ENCODE measurements around the gene MAP2K6.

The MAP2K6 gene

GRCh38 chr17:69592692-69593350 is 178.3 kb downstream of the MAP2K6 start:
- TF ChIP-seq CTCF (IDR thresholded peaks at IDR 0.05; ENCODE audit: low read depth, low read length), result no peak
- Histone ChIP-seq H3K4me1 (no peaks in the 10 kb centered on the region), H3K9me3 (no peaks in the 10 kb centered on the region), H3K4me3 (ENCODE audit: low read depth, low read length) (no peak overlapping the region), H3K27me3 (peaks cover 3% of the 10 kb centered on the region), H3K36me3 (no peaks in the 10 kb centered on the region)
- DNase-seq, result no peak

GRCh38 chr17:69593351-69593715 is 178.8 kb downstream of the MAP2K6 start:
- DNase-seq, result no peak
- Histone ChIP-seq H3K4me3 (ENCODE audit: low read depth, low read length) (no peak overlapping the region), H3K27me3 (peaks cover 3% of the 10 kb centered on the region), H3K36me3 (no peaks in the 10 kb centered on the region), H3K9me3 (no peaks in the 10 kb centered on the region), H3K4me1 (no peaks in the 10 kb centered on the region)
- TF ChIP-seq CTCF (IDR thresholded peaks at IDR 0.05; ENCODE audit: low read depth, low read length), result no peak

GRCh38 chr17:69593716-69594115 is 179.2 kb downstream of the MAP2K6 start:
- DNase-seq, result no peak
- H3K4me3 ChIP-seq (ENCODE audit: low read depth, low read length), result no peak overlapping the region
- H3K9me3 ChIP-seq, result no peaks in the 10 kb centered on the region
- no peaks in the 10 kb centered on the region for H3K4me1 ChIP-seq
- peaks cover 3% of the 10 kb centered on the region for H3K27me3 ChIP-seq
- no peaks in the 10 kb centered on the region for H3K36me3 ChIP-seq
- TF ChIP-seq CTCF (IDR thresholded peaks at IDR 0.05; ENCODE audit: low read depth, low read length), result no peak

GRCh38 chr17:69594641-69595040 is 180.1 kb downstream of the MAP2K6 start:
- Histone ChIP-seq H3K4me3 (ENCODE audit: low read depth, low read length) (no peak overlapping the region), H3K36me3 (no peaks in the 10 kb centered on the region), H3K27me3 (no peaks in the 10 kb centered on the region; the same call in 1 of the 2 replicates), H3K4me1 (no peaks in the 10 kb centered on the region), H3K9me3 (no peaks in the 10 kb centered on the region)
- TF ChIP-seq CTCF (IDR thresholded peaks at IDR 0.05; ENCODE audit: low read depth, low read length), result no peak
- DNase-seq, result no peak

- Histone ChIP-seq H3K4me1 (no peaks in the 10 kb centered on the region), H3K27me3 (no peaks in the 10 kb centered on the region; the same call in 1 of the 2 replicates), H3K36me3 (no peaks in the 10 kb centered on the region), H3K4me3 (ENCODE audit: low read depth, low read length) (no peak overlapping the region), H3K9me3 (no peaks in the 10 kb centered on the region)
- TF ChIP-seq CTCF (IDR thresholded peaks at IDR 0.05; ENCODE audit: low read depth, low read length), result no peak
- DNase-seq, result no peak
Measured at GRCh38 chr17:69596141-69596540, 181.6 kb downstream of the MAP2K6 start.

- Histone ChIP-seq H3K9me3 (no peaks in the 10 kb centered on the region), H3K4me1 (no peaks in the 10 kb centered on the region), H3K36me3 (no peaks in the 10 kb centered on the region), H3K4me3 (ENCODE audit: low read depth, low read length) (no peak overlapping the region), H3K27me3 (no peaks in the 10 kb centered on the region; the same call in 1 of the 2 replicates)
- DNase-seq, result no peak
- no peak for TF ChIP-seq CTCF (IDR thresholded peaks at IDR 0.05; ENCODE audit: low read depth, low read length)
Measured at GRCh38 chr17:69597898-69598692, 183.6 kb downstream of the MAP2K6 start.
